NB4 (cell line): Measurements from ENCODE around the gene PPP1R37.

Experiments
- CTCF ChIP-seq: IDR thresholded peaks from one replicate; pipeline ENCODE4 v1.5.1; 2012; ENCODE audit warnings: low read depth, low read length
- MAX ChIP-seq: IDR thresholded peaks from 2 replicates; pipeline ENCODE4 v1.6.1; 2011; ENCODE audit warnings: low read depth, low read length
- MYC ChIP-seq: IDR thresholded peaks from 2 replicates; pipeline ENCODE4 v1.6.1; 2011; ENCODE audit warnings: low read depth, low read length
- POLR2A ChIP-seq: IDR thresholded peaks from 2 replicates; pipeline ENCODE4 v1.6.1; 2011; ENCODE audit warnings: mild to moderate bottlenecking; ENCODE audit not compliant: insufficient read length; ENCODE audit errors: extremely low read depth

GRCh38 chr19:45079063-45079910, 13.7 kb upstream of the PPP1R37 start, which contains the start of gene GEMIN7:
- no peak for TF ChIP-seq CTCF
- TF ChIP-seq POLR2A, result peak; percentile 60
- TF ChIP-seq MAX, result peak; percentile 94
- TF ChIP-seq MYC, result peak; percentile 96
